GM20000 (cell line): Measurements from ENCODE around the gene ST8SIA3.

ENCODE experiments used
- DNase-seq: peaks from one replicate; pipeline ENCODE4 v3.0.0; 2012; ENCODE audit warnings: low spot score
- TF ChIP-seq, protein P1 (sequence below): IDR thresholded peaks from 2 replicates; pipeline ENCODE4 v1.5.1; 2012; ENCODE audit warnings: mild to moderate bottlenecking, control low read depth; ENCODE audit errors: extremely low read depth, missing control alignments

Gene ST8SIA3

DNA sequence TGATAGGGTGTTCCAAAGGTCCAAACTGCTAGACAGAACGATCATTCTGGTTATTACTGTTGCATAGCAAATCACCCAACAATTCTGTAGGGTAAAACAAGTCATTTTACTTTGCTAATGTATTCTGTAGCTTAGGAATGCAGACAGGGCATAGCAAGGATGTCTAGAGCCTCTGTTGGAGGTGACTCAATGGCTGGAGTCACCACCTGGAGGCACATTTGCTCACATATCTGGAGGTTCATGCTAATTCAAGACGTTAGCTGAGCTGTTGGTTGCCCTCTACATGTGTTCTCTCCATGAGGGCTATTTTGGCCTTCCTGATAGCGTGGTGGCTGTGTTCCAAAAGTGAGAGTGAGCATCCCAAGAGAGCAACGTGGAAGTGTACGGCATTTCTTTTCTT, 22.5 kb upstream of the ST8SIA3 start:
- TF ChIP-seq, protein P1, sequence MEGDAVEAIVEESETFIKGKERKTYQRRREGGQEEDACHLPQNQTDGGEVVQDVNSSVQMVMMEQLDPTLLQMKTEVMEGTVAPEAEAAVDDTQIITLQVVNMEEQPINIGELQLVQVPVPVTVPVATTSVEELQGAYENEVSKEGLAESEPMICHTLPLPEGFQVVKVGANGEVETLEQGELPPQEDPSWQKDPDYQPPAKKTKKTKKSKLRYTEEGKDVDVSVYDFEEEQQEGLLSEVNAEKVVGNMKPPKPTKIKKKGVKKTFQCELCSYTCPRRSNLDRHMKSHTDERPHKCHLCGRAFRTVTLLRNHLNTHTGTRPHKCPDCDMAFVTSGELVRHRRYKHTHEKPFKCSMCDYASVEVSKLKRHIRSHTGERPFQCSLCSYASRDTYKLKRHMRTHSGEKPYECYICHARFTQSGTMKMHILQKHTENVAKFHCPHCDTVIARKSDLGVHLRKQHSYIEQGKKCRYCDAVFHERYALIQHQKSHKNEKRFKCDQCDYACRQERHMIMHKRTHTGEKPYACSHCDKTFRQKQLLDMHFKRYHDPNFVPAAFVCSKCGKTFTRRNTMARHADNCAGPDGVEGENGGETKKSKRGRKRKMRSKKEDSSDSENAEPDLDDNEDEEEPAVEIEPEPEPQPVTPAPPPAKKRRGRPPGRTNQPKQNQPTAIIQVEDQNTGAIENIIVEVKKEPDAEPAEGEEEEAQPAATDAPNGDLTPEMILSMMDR: no peak
- no peak for DNase-seq

DNA sequence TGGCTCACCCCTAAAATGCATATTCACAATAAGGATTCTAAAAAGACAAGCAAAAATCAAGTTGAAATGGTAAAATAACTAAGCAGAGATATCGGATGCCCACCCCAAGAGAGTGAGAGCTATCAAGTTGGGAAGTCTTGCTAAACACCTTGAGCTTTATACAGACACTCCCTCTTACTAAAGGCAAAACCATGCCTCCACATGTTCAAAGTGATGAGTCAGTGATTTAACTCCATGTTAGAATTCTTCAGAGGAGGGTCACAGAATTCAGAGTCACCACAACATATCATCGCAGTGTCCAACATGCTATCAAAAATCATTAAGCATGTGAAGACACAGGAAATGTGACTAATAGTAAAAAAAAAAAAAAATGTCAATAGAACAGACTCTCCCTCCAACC, 20.6 kb upstream of the ST8SIA3 start:
- TF ChIP-seq, protein P1: no peak

DNA sequence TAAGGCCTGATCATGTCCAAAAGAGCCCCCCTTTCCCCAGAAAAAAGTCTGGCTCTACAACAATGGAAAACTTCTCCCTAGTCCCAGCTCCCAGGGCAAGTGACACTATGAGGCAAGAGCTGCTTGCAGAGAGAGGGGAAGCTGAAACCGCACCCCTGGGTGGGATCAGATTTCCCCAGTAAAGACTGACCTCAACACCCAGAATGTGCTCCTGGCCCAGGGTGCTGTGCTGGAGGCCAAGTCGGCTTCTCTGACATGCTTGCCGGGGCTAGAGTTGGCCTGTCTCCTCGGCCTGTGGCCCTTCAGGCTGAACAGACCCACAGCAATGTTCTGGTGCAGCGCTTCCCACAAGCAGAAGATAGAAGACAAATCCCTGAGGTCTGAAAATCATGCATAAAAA, 18.4 kb upstream of the ST8SIA3 start:
- DNase-seq: no peak

More for the DNA sequence above, 20.6 kb upstream of the ST8SIA3 start:
- no peak for DNase-seq

DNA sequence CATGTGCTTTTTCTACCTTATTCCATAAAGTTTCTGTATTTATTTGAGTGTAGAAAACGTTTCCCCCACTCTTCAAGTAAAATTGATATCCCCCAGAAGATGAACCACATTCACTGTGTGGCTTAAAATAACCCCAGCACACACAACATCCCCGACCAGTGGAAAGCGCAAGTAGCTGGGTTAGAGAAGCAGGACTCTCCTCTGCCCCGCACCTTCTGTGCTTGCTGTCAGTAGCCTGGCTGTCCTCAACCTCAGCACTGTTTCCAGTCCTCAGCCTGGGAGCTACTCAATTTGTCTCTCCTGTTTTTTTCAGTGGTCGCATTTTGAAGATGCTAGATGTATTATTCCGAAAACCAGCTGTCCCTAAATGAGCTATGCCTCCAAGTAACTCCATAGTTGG, 18.0 kb upstream of the ST8SIA3 start:
- TF ChIP-seq, protein P1: no peak
- DNase-seq: no peak

More for the DNA sequence above, 18.4 kb upstream of the ST8SIA3 start:
- TF ChIP-seq, protein P1: no peak

DNA sequence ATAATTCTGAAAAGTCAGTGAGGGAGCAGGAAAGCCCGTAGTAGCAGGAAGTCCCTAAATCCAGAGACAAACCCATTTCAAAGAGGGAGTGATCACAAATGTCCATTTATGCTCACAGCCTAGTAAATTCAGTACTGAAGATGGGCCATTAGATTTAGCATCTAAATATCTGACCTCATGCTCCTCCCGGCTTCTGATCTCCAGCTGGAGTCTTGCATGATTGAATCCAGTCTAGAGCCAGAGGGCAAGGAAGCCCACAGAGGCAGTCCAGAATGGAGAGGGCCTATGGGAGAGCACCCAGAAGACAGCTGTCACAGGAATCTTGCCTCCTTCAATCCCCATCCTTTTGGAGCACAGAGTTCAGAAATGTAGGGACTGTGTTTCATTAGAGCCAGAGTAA, 16.0 kb upstream of the ST8SIA3 start:
- TF ChIP-seq, protein P1: no peak

DNA sequence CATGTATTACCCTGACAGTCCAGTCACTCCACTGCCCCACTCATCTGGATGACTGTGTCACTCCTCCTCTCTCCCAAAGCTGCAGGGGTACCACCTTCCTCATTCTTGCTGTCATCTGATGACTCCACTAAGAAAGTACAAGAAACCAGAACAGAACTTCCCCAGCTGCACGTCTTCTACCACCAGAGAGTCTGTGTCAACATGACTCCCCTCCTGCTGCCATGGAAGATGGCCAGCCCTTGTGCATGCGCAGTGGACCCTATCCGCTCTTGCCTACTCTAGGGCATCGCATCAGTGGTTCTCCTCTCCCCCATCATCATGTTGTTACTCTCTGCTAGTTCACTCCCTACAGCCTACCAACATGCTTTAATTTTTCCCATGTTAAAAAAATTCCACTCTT, 14.5 kb upstream of the ST8SIA3 start:
- DNase-seq: no peak

More for the DNA sequence above, 16.0 kb upstream of the ST8SIA3 start:
- DNase-seq: no peak

DNA sequence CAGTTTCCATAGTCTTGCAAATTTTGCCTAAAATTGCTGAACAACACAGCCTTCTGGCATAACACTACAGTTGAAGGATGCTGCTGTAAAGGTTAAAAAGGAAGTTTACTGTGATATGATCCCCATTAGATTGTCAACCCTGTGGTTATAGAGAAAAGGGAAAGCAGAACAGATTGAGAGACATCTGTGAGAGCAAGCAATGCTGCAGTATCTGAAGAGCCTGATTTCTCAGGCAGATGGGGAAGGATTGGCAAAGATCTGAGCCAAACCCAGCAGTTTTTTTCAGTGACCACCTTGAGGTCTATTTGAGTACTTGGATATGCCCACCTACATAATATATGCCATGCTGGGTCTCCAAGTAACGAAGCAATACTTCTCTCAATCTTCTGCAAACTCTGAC, 8.5 kb upstream of the ST8SIA3 start:
- TF ChIP-seq, protein P1: no peak
- DNase-seq: no peak

More for the DNA sequence above, 14.5 kb upstream of the ST8SIA3 start:
- TF ChIP-seq, protein P1: no peak
